Activated T-cell treated with anti-CD3 and anti-CD28 coated beads, Interleukin-2, amount 50 U/mL, for 24 hours (primary cell): ENCODE measurements around the gene MMP15.
A peak's percentile ranks its signal among the peaks of the same experiment; 100 is the strongest.

ENCODE experiments used
- DNase-seq: peaks from one replicate; pipeline ENCODE4 v3.0.0-alpha.2; 2020
- H3K27ac Mint-ChIP-seq: 2 replicates; pipeline ENCODE4 v1.8.0; 2020; ENCODE audit warnings: mild to moderate bottlenecking, mixed read lengths
- H3K27me3 Mint-ChIP-seq: 2 replicates; pipeline ENCODE4 v1.8.0; 2020; ENCODE audit warnings: mixed read lengths
- H3K36me3 Mint-ChIP-seq: 2 replicates; pipeline ENCODE4 v1.8.0; 2020; ENCODE audit warnings: low read depth, mixed read lengths
- H3K4me1 Mint-ChIP-seq: 2 replicates; pipeline ENCODE4 v1.8.0; 2020; ENCODE audit warnings: low read depth, mixed read lengths
- H3K4me3 Mint-ChIP-seq: 2 replicates; pipeline ENCODE4 v1.8.0; 2020; ENCODE audit warnings: mild to moderate bottlenecking, moderate library complexity, mixed read lengths
- H3K9me3 Mint-ChIP-seq: 2 replicates; pipeline ENCODE4 v1.8.0; 2020; ENCODE audit warnings: mixed read lengths

Gene MMP15

GRCh38 chr16:58020628-58021521, 4.7 kb upstream of the MMP15 start:
- H3K27me3 Mint-ChIP-seq: peaks cover 8% of the 10 kb centered on the region
- H3K9me3 Mint-ChIP-seq: no peaks in the 10 kb centered on the region
- H3K36me3 Mint-ChIP-seq: peaks cover 23% of the 10 kb centered on the region
- H3K4me3 Mint-ChIP-seq: no peak overlapping the region
- H3K4me1 Mint-ChIP-seq: peaks cover 11% of the 10 kb centered on the region
- H3K27ac Mint-ChIP-seq: peak overlapping the region; percentile 1
- peak; percentile 68 for DNase-seq

- DNase-seq: no peak
- peaks cover 23% of the 10 kb centered on the region for H3K36me3 Mint-ChIP-seq
- no peaks in the 10 kb centered on the region for H3K9me3 Mint-ChIP-seq
- H3K4me1 Mint-ChIP-seq: peaks cover 14% of the 10 kb centered on the region
- no peak overlapping the region for H3K4me3 Mint-ChIP-seq
- no peak overlapping the region for H3K27ac Mint-ChIP-seq
- peaks cover 8% of the 10 kb centered on the region for H3K27me3 Mint-ChIP-seq
Observed at GRCh38 chr16:58021661-58022551, 3.6 kb upstream of the MMP15 start.

- Mint-ChIP-seq H3K4me3 (no peak overlapping the region), H3K9me3 (no peaks in the 10 kb centered on the region), H3K27me3 (peaks cover 9% of the 10 kb centered on the region), H3K27ac (no peak overlapping the region), H3K4me1 (peaks cover 14% of the 10 kb centered on the region), H3K36me3 (peaks cover 23% of the 10 kb centered on the region)
- DNase-seq: no peak
Observed at GRCh38 chr16:58022601-58023371, 2.8 kb upstream of the MMP15 start.

GRCh38 chr16:58024486-58025350, 836 bp upstream of the MMP15 start:
- Mint-ChIP-seq H3K27ac (peak overlapping the region; percentile 61), H3K36me3 (peaks cover 9% of the 10 kb centered on the region), H3K4me1 (peaks cover 14% of the 10 kb centered on the region), H3K4me3 (peak overlapping the region; percentile 77), H3K9me3 (no peaks in the 10 kb centered on the region), H3K27me3 (peaks cover 18% of the 10 kb centered on the region)
- peak; percentile 65 for DNase-seq

GRCh38 chr16:58026139-58026704, 668 bp downstream of the MMP15 start:
- peaks cover 11% of the 10 kb centered on the region for H3K4me1 Mint-ChIP-seq
- H3K36me3 Mint-ChIP-seq: peaks cover 5% of the 10 kb centered on the region
- H3K9me3 Mint-ChIP-seq: no peaks in the 10 kb centered on the region
- peaks cover 18% of the 10 kb centered on the region for H3K27me3 Mint-ChIP-seq
- DNase-seq: peak; percentile 58
- H3K4me3 Mint-ChIP-seq: peak overlapping the region; percentile 33
- no peak overlapping the region for H3K27ac Mint-ChIP-seq

- Mint-ChIP-seq H3K4me1 (peaks cover 11% of the 10 kb centered on the region), H3K36me3 (peaks cover under 1% of the 10 kb centered on the region), H3K27ac (no peak overlapping the region), H3K4me3 (peak overlapping the region; percentile 33), H3K9me3 (no peaks in the 10 kb centered on the region), H3K27me3 (peaks cover 18% of the 10 kb centered on the region)
- no peak for DNase-seq
Observed at GRCh38 chr16:58026705-58027160, 1.2 kb downstream of the MMP15 start.

GRCh38 chr16:58027161-58027915, 1.8 kb downstream of the MMP15 start:
- peaks cover 11% of the 10 kb centered on the region for H3K4me1 Mint-ChIP-seq
- H3K9me3 Mint-ChIP-seq: no peaks in the 10 kb centered on the region
- no peak overlapping the region for H3K4me3 Mint-ChIP-seq
- peak; percentile 50 for DNase-seq
- H3K27me3 Mint-ChIP-seq: peaks cover 18% of the 10 kb centered on the region
- H3K27ac Mint-ChIP-seq: no peak overlapping the region
- H3K36me3 Mint-ChIP-seq: no peaks in the 10 kb centered on the region

GRCh38 chr16:58027916-58028455, 2.4 kb downstream of the MMP15 start:
- DNase-seq: no peak
- Mint-ChIP-seq H3K4me3 (no peak overlapping the region), H3K27me3 (peaks cover 18% of the 10 kb centered on the region), H3K9me3 (no peaks in the 10 kb centered on the region), H3K27ac (no peak overlapping the region), H3K36me3 (no peaks in the 10 kb centered on the region), H3K4me1 (peaks cover 11% of the 10 kb centered on the region)

GRCh38 chr16:58028541-58029070, 3.1 kb downstream of the MMP15 start:
- Mint-ChIP-seq H3K9me3 (no peaks in the 10 kb centered on the region), H3K4me1 (peaks cover 11% of the 10 kb centered on the region), H3K27ac (no peak overlapping the region), H3K36me3 (no peaks in the 10 kb centered on the region), H3K27me3 (peaks cover 18% of the 10 kb centered on the region), H3K4me3 (no peak overlapping the region)
- no peak for DNase-seq

- H3K27ac Mint-ChIP-seq: no peak overlapping the region
- no peaks in the 10 kb centered on the region for H3K9me3 Mint-ChIP-seq
- peaks cover 17% of the 10 kb centered on the region for H3K27me3 Mint-ChIP-seq
- no peaks in the 10 kb centered on the region for H3K36me3 Mint-ChIP-seq
- DNase-seq: no peak
- H3K4me3 Mint-ChIP-seq: no peak overlapping the region
- H3K4me1 Mint-ChIP-seq: peaks cover 10% of the 10 kb centered on the region
Observed at GRCh38 chr16:58029410-58029809, 3.9 kb downstream of the MMP15 start.

GRCh38 chr16:58030136-58030840, 4.7 kb downstream of the MMP15 start:
- peaks cover 3% of the 10 kb centered on the region for H3K4me1 Mint-ChIP-seq
- H3K27me3 Mint-ChIP-seq: peaks cover 10% of the 10 kb centered on the region
- H3K4me3 Mint-ChIP-seq: no peak overlapping the region
- H3K36me3 Mint-ChIP-seq: no peaks in the 10 kb centered on the region
- DNase-seq: no peak
- H3K9me3 Mint-ChIP-seq: no peaks in the 10 kb centered on the region
- H3K27ac Mint-ChIP-seq: no peak overlapping the region
